Activated T-cell treated with anti-CD3 and anti-CD28 coated beads for 4 hours (primary cell): ENCODE measurements around the gene TUFM.
"Not testable (repeated sequence)": the region's sequence is repeated elsewhere in the genome, so short reads cannot be mapped to it uniquely, and the experiment has no call there.

Experiments used
- DNase-seq: peaks from one replicate; pipeline ENCODE4 v3.0.0-alpha.2; 2020

The TUFM gene

DNA sequence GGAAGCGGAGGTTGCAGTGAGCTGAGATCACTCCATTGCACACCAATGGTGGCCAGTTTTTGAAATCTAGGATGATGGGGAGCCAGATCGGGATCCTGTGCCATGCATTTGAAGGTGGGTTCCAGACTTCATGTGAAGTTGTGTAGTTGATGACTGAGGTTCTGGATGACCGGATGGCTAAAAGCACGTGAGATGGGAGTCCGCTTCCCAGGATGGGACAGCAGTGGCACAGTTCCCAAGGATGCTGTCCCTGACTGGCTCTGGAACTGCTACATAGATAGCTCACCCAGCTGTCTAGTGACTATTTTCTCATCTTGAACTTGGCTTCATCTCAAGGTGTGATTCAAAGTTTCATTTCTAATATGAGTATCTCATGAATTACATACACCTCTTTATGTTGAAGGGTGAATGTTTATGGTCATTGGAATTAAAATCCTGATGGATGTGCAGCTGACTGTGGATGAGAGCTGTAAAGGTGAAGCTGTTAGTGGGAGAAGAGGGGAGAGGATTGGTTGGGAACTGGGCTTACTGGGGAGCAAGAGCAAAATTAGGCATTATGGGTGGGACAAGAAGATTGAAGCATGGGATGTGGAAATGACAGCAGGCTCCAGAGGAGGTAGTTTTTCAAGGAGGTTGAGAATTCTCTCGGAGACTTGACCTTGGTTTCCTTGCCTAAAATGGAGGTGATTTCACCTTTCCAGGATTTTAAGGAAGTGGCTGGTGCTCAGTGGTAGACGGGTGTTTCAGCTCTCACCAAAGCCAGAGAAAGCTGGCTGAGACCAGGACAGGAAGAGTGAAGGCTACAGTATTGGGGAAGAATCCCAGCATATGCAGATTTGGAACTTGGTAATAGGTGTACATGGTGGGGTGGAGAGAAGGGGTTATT, 8.2 kb downstream of the TUFM start:
- DNase-seq: no peak

- no peak for DNase-seq
Observed at GRCh38 chr16:28836761-28837064, 9.4 kb downstream of the TUFM start.

GRCh38 chr16:28835864-28836760, 10.0 kb downstream of the TUFM start:
- DNase-seq: no peak

DNA sequence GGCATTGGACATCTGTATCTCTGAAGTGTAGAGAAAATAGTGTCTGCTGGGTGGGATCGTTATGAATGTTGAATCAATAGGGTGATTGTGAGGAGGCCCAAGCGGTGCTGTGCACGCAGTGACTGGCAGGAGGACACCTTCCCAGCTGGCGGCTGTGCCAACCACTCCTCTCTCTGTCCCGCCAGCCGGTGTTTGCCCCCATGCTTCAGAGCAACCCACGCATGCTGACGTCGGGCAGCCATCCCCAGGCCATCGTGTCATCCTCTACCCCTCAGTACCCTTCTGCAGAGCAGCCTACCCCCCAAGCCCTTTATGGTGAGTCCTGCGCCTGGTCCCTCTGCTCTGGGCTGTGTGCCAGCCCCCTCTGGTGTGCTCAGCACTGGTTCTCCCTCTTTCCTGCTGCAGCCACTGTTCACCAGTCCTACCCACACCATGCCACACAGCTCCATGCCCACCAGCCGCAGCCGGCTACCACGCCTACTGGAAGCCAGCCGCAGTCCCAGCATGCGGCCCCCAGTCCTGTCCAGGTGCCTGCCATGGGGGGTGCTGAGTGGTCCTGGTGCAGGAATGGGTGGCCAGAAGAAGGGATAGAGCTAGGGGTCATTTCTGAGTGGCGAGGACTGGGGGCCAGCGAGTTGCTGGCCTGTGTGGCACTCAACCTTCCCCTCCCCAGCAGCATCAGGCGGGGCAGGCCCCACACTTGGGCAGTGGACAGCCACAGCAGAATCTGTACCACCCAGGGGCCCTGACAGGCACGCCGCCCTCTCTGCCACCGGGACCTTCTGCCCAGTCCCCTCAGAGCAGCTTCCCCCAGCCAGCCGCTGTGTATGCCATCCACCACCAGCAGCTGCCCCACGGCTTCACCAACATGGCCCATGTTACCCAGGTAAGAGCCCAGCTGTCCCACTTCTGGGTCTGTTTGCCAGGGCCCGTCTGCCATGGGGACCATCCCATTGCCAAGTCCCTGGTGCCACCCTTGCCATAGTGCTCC, 11.0 kb downstream of the TUFM start:
- no peak for DNase-seq

DNA sequence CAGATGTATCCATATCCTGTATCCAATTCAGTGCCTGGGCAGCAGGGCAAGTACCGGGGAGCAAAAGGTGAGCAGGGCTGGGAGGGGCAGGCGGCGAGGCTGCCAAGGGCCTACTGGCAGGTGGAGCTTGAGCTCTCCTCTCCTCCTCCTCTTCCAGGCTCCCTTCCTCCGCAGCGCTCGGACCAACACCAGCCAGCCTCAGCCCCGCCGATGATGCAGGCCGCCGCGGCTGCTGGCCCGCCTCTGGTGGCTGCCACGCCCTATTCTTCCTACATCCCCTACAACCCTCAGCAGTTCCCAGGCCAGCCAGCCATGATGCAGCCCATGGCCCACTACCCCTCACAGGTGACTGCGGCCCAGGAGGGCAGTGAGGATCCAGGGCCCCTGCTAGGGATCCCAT, 11.8 kb downstream of the TUFM start:
- no peak for DNase-seq

- no peak for DNase-seq
Observed at GRCh38 chr16:28830531-28830930, 15.6 kb downstream of the TUFM start.

DNA sequence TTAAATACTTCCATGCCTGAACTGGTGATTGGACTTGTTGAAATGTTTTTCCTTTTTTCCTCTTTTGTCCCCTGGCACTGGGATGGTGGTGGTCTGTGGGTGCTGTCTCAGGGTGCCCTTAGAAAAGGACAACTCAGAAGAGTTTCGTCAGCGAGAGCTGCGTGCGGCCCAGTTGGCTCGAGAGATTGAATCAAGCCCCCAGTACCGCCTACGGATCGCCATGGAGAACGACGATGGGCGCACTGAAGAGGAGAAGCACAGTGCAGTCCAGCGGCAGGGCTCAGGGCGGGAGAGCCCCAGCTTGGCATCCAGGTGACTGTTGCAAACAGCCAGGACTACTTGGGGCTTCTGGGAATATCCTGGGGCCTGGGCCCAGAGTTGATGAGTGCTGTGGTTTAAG, 16.4 kb downstream of the TUFM start:
- DNase-seq: no peak

DNA sequence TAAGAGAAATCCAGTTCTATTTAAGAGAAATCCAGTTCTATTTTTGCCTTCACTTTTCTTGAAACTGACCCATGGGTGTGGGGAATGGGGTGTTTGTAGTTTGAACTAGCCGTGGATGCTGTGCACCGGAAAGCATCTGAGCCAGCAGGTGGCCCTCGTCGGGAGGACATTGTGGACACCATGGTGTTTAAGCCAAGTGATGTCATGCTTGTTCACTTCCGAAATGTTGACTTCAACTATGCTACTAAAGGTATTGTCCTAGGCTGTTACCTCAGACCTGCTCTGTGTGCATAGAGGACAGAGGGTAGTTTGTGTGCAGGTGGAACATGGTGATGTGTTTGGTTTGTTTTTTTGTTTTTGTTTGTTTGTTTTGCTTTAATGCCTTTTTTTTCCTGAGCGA, 20.0 kb downstream of the TUFM start:
- no peak for DNase-seq

GRCh38 chr16:28824717-28824973, 21.5 kb downstream of the TUFM start:
- no peak for DNase-seq

DNA sequence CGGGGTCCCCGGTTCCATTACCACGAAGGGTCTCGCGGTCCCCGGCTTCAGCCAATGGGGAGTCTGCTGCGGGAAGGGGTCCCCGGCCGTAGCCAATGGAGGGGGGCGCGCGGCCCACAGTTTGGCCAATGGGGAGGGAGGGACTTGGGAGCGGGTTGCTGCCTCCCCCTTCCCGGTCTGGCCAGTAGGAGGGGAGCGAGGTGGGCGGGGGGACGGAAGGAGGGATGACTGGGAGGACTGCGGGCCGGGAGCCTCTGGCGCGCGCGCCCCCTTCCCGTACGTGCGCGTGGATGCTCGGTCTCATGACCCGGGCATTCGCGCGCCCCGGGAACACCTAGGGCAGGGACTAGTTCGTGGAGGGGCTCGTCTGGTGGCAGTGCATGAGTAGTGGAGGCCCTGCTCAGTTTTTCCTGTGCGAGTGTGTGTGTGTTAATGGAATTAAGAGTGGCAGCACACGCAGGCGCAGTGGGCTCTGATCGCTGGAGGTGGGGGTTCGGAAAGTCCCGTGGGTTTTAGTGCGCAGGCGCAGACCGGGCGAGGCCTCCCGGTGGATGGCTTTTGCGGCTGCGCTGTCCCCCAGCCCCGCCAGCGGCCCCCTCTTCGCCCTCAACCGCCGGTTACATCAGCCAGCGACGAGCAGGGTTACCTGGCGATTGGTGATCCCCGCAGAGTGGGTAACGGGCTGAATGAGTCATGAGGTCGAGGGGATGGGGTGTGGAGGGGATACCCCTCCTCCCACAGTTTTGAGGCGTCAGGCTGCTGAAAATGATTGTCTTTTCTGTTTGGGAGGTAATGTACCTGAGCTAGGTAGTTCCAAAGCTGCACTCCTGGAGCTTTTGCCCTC, 22.1 kb downstream of the TUFM start:
- DNase-seq: peak; percentile 95

GRCh38 chr16:28823291-28823872, 22.8 kb downstream of the TUFM start:
- DNase-seq: no peak

GRCh38 chr16:28822520-28823290, 23.4 kb downstream of the TUFM start, which contains the start of gene ATXN2L:
Gene ATXN2L, plus strand, starts transcription at chr16:28822999. Its CDS starts 261 bp downstream, at chr16:28823260.
- DNase-seq: peak; percentile 89

DNA sequence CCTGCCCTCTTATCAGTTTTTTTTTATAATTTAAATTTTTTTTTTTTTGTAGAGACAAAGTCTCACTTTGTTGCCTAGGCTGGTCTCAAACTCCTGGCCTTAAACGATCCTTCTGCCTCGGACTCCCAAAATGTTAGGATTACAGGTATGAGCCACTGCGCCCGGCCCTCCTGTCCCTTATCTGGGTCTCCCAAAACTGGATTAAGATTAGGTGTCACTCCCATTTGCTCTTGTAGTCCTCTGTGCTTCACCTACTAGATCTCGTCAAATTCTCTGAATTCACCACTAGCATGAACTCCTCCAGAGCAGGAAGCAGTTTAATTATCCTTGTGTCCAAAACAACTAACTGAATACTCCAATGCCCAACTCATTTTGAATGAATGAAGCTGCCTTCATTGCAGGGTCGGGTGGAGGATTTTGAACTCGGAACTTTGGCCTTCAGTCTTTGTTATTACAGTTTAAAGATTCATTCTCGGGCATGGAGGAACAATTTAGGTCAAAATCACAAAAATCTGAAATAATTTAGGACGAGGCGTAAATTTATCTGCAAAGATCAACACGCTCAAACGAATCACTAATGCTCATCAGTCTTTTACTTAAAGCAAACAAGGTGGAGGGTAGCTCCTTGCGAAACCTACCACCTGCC, 24.2 kb downstream of the TUFM start:
- DNase-seq: no peak

- DNase-seq: not testable (repeated sequence)
Observed at GRCh38 chr16:28820546-28820945, 25.6 kb downstream of the TUFM start.

DNA sequence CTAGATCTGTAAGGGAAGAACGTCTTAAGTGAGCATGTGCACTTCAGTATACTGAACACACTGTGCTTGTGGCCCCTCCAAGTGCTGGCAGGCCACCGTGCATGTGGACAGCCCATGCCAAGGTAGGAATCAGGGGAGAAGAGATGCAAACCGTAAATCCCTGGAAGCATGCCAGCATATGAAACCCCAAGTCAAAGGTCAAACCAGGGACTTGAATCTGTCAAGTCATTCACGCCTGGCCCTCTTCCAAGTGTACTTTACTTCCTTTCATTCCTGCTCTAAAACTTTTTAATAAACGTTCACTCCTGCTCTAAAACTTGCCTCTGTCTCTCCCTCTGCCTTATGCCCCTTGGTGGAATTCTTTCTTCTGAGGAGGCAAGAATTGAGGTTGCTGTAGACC, 26.1 kb downstream of the TUFM start:
- no peak for DNase-seq

DNA sequence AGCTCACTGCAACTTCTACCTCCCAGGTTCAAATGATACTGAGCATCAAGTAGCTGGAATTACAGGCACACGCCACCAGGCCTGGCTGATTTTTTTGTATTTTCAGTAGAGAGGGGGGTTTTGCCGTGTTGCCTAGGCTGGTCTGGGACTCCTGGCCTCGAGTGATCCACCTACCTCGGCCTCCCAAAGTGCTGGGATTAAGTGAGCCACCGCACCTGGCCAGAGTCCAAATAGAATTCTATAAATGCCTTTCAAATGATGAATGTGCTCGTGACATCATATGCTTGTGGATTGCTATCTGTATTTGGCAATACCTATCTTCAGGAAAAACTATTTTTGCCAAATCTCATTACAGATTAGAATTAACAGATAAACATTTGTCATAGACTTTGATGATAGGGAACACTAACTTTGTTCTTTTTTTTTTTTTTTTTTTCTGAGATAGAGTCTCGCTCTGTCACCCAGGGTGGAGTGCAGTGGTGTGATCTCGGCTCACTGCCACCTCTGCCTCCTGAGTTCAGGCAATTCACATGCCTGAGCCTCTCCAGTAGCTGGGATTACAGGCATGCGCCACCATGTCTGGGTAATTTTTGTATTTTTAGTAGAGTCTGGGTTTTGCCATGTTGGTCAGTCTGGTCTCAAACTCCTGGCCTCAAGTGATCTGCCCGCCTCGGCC, 38.6 kb downstream of the TUFM start:
- DNase-seq: not testable (repeated sequence)

DNA sequence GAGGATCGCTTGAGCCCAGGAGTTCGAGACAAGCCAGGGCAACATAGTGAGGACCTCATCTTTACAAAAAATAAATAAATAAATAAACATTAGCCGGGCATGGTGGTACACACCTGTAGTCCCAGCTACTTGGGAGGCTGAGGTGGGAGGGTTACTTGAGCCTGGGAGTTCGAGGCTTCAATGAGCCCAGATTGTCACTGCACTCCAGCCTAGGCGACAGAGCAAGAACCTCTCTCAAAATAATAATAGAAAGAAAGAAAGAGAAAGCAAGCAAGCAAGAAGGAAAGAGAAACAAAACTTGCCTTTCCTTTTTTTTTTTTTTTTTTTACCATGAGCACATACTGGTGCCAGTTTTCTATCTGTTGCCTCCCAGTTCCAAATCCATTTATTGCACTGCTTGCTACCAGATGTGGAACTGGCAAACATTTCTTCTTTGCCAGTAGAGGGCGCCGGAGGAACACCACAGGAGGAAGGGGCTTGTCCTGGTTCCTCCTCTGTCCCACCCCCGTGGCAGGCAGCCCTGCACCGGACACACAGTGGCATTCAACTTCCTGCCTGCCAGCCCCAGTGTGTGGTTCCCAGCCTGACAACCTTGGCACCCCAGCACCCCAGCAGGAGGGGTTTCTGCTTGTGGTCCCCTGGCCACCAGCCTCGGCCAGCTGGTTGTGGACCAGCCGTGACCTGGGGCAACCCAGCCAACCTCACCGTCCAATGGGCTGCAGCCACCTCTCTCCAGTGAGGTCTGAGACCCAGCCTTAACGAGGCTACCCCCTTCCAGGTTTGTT, 43.7 kb downstream of the TUFM start:
- peak; percentile 41 for DNase-seq
